IMR-90 (cell line): ENCODE measurements around the gene PARP1. TPM values are rescaled to one million over a fixed set of nuclear protein-coding genes. Genes with fewer than 3 reads are reported as not detected.

ENCODE experiments used
- ATAC-seq: fragments of 200-7000 bp; cut with Tn5 transposase; 2 replicates; pipeline ENCODE4 v1.9.1; 2020; ENCODE audit warnings: low read depth, mild to moderate bottlenecking, moderate library complexity
- BruUV-seq: library from RNA; stranded (reverse); fragments of 400-500 nt; replicated peaks from 2 replicates; lab custom pipeline; 2021; lab: Mats Ljungman, UMichigan
- CTCF ChIA-PET: fragments of 300-600 bp; formaldehyde crosslinking; extraction: SDS; loops from one replicate; lab custom pipeline; 2021; ENCODE audit warnings: antibody characterized with exemption; lab: Yijun Ruan, JAX
- POLR2A ChIA-PET: fragments of 300-600 bp; sonication (Branson Sonifier 250); formaldehyde crosslinking; loops from one replicate; lab custom pipeline; 2022; ENCODE audit warnings: antibody characterized with exemption; ENCODE audit not compliant: unreplicated experiment; lab: Charles Lee
- DNase-seq: peaks from one replicate; pipeline ENCODE4 v3.0.0; 2013
- H2AFZ ChIP-seq: replicated peaks from 2 replicates; pipeline ENCODE3; 2013; ENCODE audit warnings: low read length, mild to moderate bottlenecking; ENCODE audit not compliant: poor library complexity
- H2AK5ac ChIP-seq: 2 replicates; pipeline ENCODE4 v1.6.1; 2013; ENCODE audit warnings: low read depth, low read length, inconsistent platforms
- H2AK9ac ChIP-seq: replicated peaks from 2 replicates; pipeline ENCODE3; 2013; ENCODE audit warnings: mild to moderate bottlenecking, low read depth, low read length, moderate library complexity; ENCODE audit not compliant: poor library complexity
- H2BK120ac ChIP-seq: 2 replicates; pipeline ENCODE4 v1.6.1; 2013; ENCODE audit warnings: low read depth, low read length, inconsistent platforms
- H2BK15ac ChIP-seq: 3 replicates; pipeline ENCODE4 v1.6.1; 2013; ENCODE audit warnings: low read depth, low read length, inconsistent platforms
- H2BK20ac ChIP-seq: 2 replicates; pipeline ENCODE4 v1.6.1; 2013; ENCODE audit warnings: low read depth, mild to moderate bottlenecking, inconsistent platforms, low read length, moderate library complexity
- H2BK5ac ChIP-seq: 2 replicates; pipeline ENCODE4 v1.6.1; 2013; ENCODE audit warnings: mild to moderate bottlenecking, low read depth, low read length, inconsistent platforms; ENCODE audit not compliant: poor library complexity, severe bottlenecking
- H3K14ac ChIP-seq: replicated peaks from 2 replicates; pipeline ENCODE4 v1.6.1; 2013; ENCODE audit warnings: low read depth, low read length, inconsistent platforms
- H3K18ac ChIP-seq: 2 replicates; pipeline ENCODE4 v1.6.1; 2013; ENCODE audit warnings: low read depth, low read length, control low read depth
- H3K23ac ChIP-seq: 2 replicates; pipeline ENCODE4 v1.6.1; 2013; ENCODE audit warnings: low read depth, low read length, inconsistent platforms
- H3K27ac ChIP-seq: 2 replicates; pipeline ENCODE4 v1.5.1; 2013; ENCODE audit warnings: mild to moderate bottlenecking, control low read depth, low read length; ENCODE audit not compliant: insufficient read depth
- H3K27me3 ChIP-seq: 2 replicates; pipeline ENCODE4 v1.6.1; 2013; ENCODE audit warnings: low read length; ENCODE audit not compliant: control insufficient read depth, insufficient read depth
- H3K36me3 ChIP-seq: 2 replicates; pipeline ENCODE4 v1.6.1; 2013; ENCODE audit warnings: low read length, mixed read lengths; ENCODE audit not compliant: control insufficient read depth, insufficient read depth
- H3K4ac ChIP-seq: 2 replicates; pipeline ENCODE4 v1.6.1; 2013; ENCODE audit warnings: low read depth, low read length, inconsistent platforms
- H3K4me1 ChIP-seq: 2 replicates; pipeline ENCODE4 v1.6.1; 2013; ENCODE audit warnings: low read length, mixed read lengths; ENCODE audit not compliant: control insufficient read depth, insufficient read depth
- H3K4me2 ChIP-seq: 2 replicates; pipeline ENCODE4 v1.6.1; 2013; ENCODE audit warnings: low read depth, mild to moderate bottlenecking, control low read depth, low read length, moderate library complexity
- H3K4me3 ChIP-seq: 2 replicates; pipeline ENCODE4 v1.5.1; 2013; ENCODE audit warnings: low read depth, mild to moderate bottlenecking, control low read depth, low read length, moderate library complexity; ENCODE audit not compliant: insufficient read depth
- H3K56ac ChIP-seq: 2 replicates; pipeline ENCODE4 v1.6.1; 2013; ENCODE audit warnings: low read length, inconsistent platforms; ENCODE audit not compliant: insufficient read depth; ENCODE audit errors: extremely low read depth
- H3K79me1 ChIP-seq, 2 experiments: 2 replicates each; pipeline ENCODE4 v1.6.1; 2013; ENCODE audit warnings: low read length in 2 of 2, inconsistent platforms in 1 of 2, low read depth in 1 of 2
- H3K9ac ChIP-seq: 2 replicates; pipeline ENCODE4 v1.6.1; 2013; ENCODE audit warnings: low read depth, low read length, control low read depth
- H3K9me1 ChIP-seq: 2 replicates; pipeline ENCODE4 v1.6.1; 2013; ENCODE audit warnings: low read length, inconsistent platforms; ENCODE audit not compliant: insufficient read depth
- H3K9me3 ChIP-seq: 2 replicates; pipeline ENCODE4 v1.6.1; 2013; ENCODE audit warnings: low read length; ENCODE audit not compliant: control insufficient read depth, insufficient read depth
- H4K20me1 ChIP-seq: 2 replicates; pipeline ENCODE4 v1.6.1; 2013; ENCODE audit warnings: low read length, inconsistent platforms; ENCODE audit not compliant: insufficient read depth
- H4K5ac ChIP-seq: 2 replicates; pipeline ENCODE4 v1.6.1; 2013; ENCODE audit warnings: mild to moderate bottlenecking, low read depth, low read length, control low read depth
- H4K8ac ChIP-seq, 2 experiments: 2 replicates each; pipeline ENCODE4 v1.6.1; 2013; ENCODE audit warnings: low read depth in 2 of 2, low read length in 2 of 2, control low read depth in 1 of 2, inconsistent platforms in 1 of 2
- H4K91ac ChIP-seq: 2 replicates; pipeline ENCODE4 v1.6.1; 2013; ENCODE audit warnings: low read depth, low read length, inconsistent platforms; ENCODE audit not compliant: insufficient read depth
- RFX5 ChIP-seq: IDR thresholded peaks from 2 replicates; pipeline ENCODE4 v1.8.0; 2012; ENCODE audit warnings: low read depth, mild to moderate bottlenecking, low read length, moderate library complexity
- WGBS, 2 experiments: methylation state at CpG; one replicate each; pipeline versions ENCODE4 v1.1.5 to v1.1.7; 2013; ENCODE audit warnings: missing lambda C conversion rate in 2 of 2; ENCODE audit not compliant: insufficient read length in 1 of 2; ENCODE audit errors: extremely low coverage in 2 of 2; 5-methylcytosine and 5-hydroxymethylcytosine counted together
- dilution Hi-C: fragments of 300-500 bp; cut with HindIII; formaldehyde crosslinking; loops from one replicate; pipeline ENCODE4 v1.14.3; 2018; ENCODE audit warnings: low sequenced_read_pairs; ENCODE audit not compliant: unreplicated experiment
- in situ Hi-C: fragments of 300-500 bp; cut with MboI; formaldehyde crosslinking; loops from 3 replicates; pipeline ENCODE4 v1.14.3; 2019; ENCODE audit warnings: low sequenced_read_pairs, inconsistent platforms, mixed read lengths
- intact Hi-C: fragments of 100-400 bp; cut with micrococcal nuclease; formaldehyde crosslinking; loops from 2 replicates; pipeline ENCODE4 v1.10.0; 2022
- polyA plus RNA-seq, 3 experiments: library from polyadenylated mRNA; depleted of rRNA; stranded (reverse); fragments of >200 nt; gene quantifications; 2 replicates each; pipeline ENCODE4 v1.2.3, GENCODE V29; 2012; ENCODE audit warnings: low replicate concordance in 1 of 3
- total RNA-seq: library from RNA; depleted of rRNA; stranded (reverse); fragments of >200 nt; gene quantifications from 2 replicates; pipeline ENCODE4 v1.2.3, GENCODE V29; 2012
- TF ChIP-seq, protein P1 (sequence below): conservative IDR thresholded peaks from 2 replicates; pipeline ENCODE4 v1.5.1; 2012; ENCODE audit warnings: mild to moderate bottlenecking, low read depth, low read length, improper control_type of control experiment

The PARP1 gene
- total and polyA plus RNA-seq, 2 of the 4 experiments (the other 2 are of a cell fraction), result 86.5 to 105 TPM

DNA sequence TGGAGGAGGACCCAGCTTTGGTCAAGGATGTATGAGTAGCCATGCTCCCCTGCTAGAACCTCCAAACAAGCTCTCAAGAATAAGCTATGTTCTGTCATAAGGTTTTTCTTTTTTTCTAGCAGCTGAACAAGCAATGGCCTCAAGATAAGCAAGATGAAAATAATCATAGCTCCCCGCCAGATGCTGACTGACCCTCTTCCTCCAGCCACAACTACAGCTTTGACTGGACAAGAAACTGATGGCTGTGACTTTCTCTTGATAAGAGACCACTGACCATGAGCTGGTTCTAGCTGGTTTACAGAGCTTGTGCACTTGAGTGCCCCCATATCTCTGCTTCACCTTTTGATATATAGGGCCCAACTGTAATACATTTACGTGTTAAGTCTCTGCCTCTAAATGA is 38.2 kb upstream of the PARP1 start:
- H4K20me1 ChIP-seq, result no peaks in the 10 kb centered on the region
- peaks cover 11% of the 10 kb centered on the region for H3K27me3 ChIP-seq
- ATAC-seq, result no peak
- H3K36me3 ChIP-seq, result no peaks in the 10 kb centered on the region
- no peak overlapping the region for H4K5ac ChIP-seq
- ChIA-PET CTCF (no interaction called here), POLR2A (no interaction called here)
- no peaks in the 10 kb centered on the region for H3K79me1 ChIP-seq
- no TSS peak for BruUV-seq
- no peak overlapping the region for H3K4me3 ChIP-seq
- H3K27ac ChIP-seq, result no peak overlapping the region
- no peak overlapping the region for H3K18ac ChIP-seq
- H3K9me3 ChIP-seq, result no peaks in the 10 kb centered on the region
- no peak overlapping the region for H3K4me2 ChIP-seq
- in situ Hi-C loops, result no loop called here
- no peak overlapping the region for H4K8ac ChIP-seq
- H2AK9ac ChIP-seq, result no peak overlapping the region
- no peak for DNase-seq
- dilution Hi-C loops, result no loop called here
- H2BK15ac ChIP-seq, result no peak overlapping the region
- H3K23ac ChIP-seq, result no peak overlapping the region
- no peaks in the 10 kb centered on the region for H3K9me1 ChIP-seq
- H2AFZ ChIP-seq, result no peak overlapping the region
- H3K9ac ChIP-seq, result no peak overlapping the region
- no peak for TF ChIP-seq RFX5
- TF ChIP-seq, protein P1, sequence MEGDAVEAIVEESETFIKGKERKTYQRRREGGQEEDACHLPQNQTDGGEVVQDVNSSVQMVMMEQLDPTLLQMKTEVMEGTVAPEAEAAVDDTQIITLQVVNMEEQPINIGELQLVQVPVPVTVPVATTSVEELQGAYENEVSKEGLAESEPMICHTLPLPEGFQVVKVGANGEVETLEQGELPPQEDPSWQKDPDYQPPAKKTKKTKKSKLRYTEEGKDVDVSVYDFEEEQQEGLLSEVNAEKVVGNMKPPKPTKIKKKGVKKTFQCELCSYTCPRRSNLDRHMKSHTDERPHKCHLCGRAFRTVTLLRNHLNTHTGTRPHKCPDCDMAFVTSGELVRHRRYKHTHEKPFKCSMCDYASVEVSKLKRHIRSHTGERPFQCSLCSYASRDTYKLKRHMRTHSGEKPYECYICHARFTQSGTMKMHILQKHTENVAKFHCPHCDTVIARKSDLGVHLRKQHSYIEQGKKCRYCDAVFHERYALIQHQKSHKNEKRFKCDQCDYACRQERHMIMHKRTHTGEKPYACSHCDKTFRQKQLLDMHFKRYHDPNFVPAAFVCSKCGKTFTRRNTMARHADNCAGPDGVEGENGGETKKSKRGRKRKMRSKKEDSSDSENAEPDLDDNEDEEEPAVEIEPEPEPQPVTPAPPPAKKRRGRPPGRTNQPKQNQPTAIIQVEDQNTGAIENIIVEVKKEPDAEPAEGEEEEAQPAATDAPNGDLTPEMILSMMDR, result no peak
- no peak overlapping the region for H2BK20ac ChIP-seq
- no peak overlapping the region for H2AK5ac ChIP-seq
- no CpG with 5 or more reads among the region's 2 CpGs for WGBS, 2 experiments
- H2BK120ac ChIP-seq, result no peak overlapping the region
- H3K4me1 ChIP-seq, result no peaks in the 10 kb centered on the region
- no peak overlapping the region for H4K91ac ChIP-seq
- H3K4ac ChIP-seq, result no peak overlapping the region
- H2BK5ac ChIP-seq, result no peak overlapping the region
- no peak overlapping the region for H3K14ac ChIP-seq
- intact Hi-C loops, result no loop called here
- H3K56ac ChIP-seq, result no peak overlapping the region
